OCI-LY1 (cell line): ENCODE results near the gene NPAS1.
"Not testable (repeated sequence)": the region's sequence is repeated elsewhere in the genome, so short reads cannot be mapped to it uniquely, and the experiment has no call there.

ENCODE experiments used
- CTCF ChIP-seq: fragments of 200-600 bp; sonication (generic), shearing (Covaris generic); IDR thresholded peaks from 2 replicates; pipeline ENCODE4 v1.5.1; 2017; ENCODE audit warnings: mild to moderate bottlenecking, antibody characterized with exemption, low read length, moderate library complexity, mixed read lengths
- EZH2 ChIP-seq: fragments of 200-600 bp; sonication (generic), shearing (Covaris generic); IDR thresholded peaks from 2 replicates; pipeline ENCODE4 v1.8.0; 2017; ENCODE audit warnings: borderline replicate concordance, mixed run types, mild to moderate bottlenecking, antibody characterized with exemption, low read length, moderate library complexity, mixed read lengths

- not testable (repeated sequence) for TF ChIP-seq CTCF, EZH2
Observed at GRCh38 chr19:47050562-47050961, 30.9 kb downstream of the NPAS1 start.
